AG09319 (cell line): ENCODE results near the gene MED8.
"Not testable (repeated sequence)": the region's sequence is repeated elsewhere in the genome, so short reads cannot be mapped to it uniquely, and the experiment has no call there.

Experiments used
- DNase-seq: peaks from one replicate; pipeline ENCODE4 v3.0.0-alpha.2; 2010; ENCODE audit warnings: low read depth; ENCODE audit errors: extremely low read depth
- CTCF ChIP-seq: IDR thresholded peaks from 2 replicates; pipeline ENCODE4 v1.5.1; 2011; ENCODE audit warnings: low read depth, mild to moderate bottlenecking, inconsistent platforms, low read length, moderate library complexity

The MED8 gene

DNA sequence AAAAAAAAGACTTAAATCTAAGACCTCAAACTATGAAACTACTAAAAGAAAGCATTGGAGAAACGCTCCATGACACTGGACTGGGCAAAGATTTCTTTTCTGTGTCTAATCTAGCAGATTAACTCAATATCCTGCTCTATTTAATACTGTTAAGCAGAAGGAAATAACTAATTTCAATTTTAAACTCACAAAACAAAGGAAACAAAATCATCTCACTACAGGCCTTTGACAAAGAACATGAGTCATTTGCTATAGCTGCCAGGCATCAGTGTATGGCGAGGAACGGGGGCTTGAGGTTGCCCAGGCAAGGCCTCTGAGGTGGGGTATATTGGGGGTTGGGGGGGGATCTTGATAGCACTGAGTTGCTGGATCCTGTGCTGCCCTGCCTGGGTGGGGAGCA, 21.0 kb upstream of the MED8 start:
- DNase-seq = no peak
- no peak for TF ChIP-seq CTCF

- no peak for TF ChIP-seq CTCF
- no peak for DNase-seq
These were observed 16.3 kb upstream of the MED8 start for GRCh38 chr1:43405876-43406234.

GRCh38 chr1:43405219-43405875, 15.7 kb upstream of the MED8 start:
- no peak for TF ChIP-seq CTCF
- DNase-seq = peak; percentile 27

DNA sequence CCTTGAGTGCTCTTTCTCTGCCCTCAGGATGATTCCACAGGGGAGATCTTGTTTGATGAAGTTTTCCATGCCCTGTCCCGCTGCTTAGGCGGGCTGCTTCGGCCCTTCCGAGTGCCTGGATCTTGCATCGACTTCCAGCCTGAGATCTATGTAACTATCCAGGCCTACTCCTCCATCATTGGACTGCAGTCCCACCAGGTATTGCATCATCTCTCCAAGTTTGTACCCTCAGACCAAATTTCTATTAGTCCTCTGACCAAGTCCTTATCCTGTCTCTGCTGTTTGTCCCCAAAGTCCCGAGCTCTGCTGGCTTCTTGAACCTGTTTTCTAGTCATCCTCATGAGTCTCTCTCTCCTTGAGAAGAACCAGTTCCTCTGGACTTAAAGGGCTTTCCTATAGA, 14.8 kb upstream of the MED8 start:
- DNase-seq = no peak
- TF ChIP-seq CTCF = no peak

- no peak for TF ChIP-seq CTCF
- no peak for DNase-seq
These were observed 12.7 kb upstream of the MED8 start for GRCh38 chr1:43402089-43402865.

GRCh38 chr1:43400441-43400840, 10.8 kb upstream of the MED8 start:
- not testable (repeated sequence) for DNase-seq

DNA sequence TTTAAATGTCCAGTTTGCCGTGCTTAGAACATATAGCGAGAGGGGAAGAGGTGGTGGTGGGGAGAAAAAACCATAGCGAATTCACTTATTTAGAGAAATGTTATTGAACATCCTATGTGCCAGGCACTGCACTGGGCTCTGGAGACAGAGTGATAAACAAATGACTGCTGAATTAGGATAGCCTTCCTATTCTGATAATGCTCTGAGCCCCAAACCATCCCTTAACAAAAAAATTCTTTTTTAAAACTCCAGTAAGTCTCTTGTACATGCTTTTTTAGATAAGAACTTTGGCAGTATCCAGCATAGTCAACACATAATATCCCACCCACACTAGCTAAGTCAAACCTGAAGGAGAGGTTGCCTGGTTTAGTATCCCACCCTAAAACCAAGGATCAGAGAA, 8.6 kb upstream of the MED8 start:
- no peak for DNase-seq
- TF ChIP-seq CTCF = no peak

- no peak for TF ChIP-seq CTCF
- DNase-seq = no peak
These were observed 6.5 kb upstream of the MED8 start for GRCh38 chr1:43396059-43396458.
